Germinal center (tissue), 1 donor: ENCODE data around the gene DAP.

Source experiments
- DNase-seq: peaks from one replicate; pipeline ENCODE4 v3.0.0; 2012; ENCODE audit warnings: mixed read lengths, low spot score

Gene DAP

GRCh38 chr5:10709933-10710332, 51.1 kb downstream of the DAP start:
- no peak for DNase-seq

GRCh38 chr5:10709409-10709808, 51.6 kb downstream of the DAP start:
- DNase-seq: no peak

GRCh38 chr5:10708189-10708944, 52.7 kb downstream of the DAP start:
- DNase-seq: no peak

DNA sequence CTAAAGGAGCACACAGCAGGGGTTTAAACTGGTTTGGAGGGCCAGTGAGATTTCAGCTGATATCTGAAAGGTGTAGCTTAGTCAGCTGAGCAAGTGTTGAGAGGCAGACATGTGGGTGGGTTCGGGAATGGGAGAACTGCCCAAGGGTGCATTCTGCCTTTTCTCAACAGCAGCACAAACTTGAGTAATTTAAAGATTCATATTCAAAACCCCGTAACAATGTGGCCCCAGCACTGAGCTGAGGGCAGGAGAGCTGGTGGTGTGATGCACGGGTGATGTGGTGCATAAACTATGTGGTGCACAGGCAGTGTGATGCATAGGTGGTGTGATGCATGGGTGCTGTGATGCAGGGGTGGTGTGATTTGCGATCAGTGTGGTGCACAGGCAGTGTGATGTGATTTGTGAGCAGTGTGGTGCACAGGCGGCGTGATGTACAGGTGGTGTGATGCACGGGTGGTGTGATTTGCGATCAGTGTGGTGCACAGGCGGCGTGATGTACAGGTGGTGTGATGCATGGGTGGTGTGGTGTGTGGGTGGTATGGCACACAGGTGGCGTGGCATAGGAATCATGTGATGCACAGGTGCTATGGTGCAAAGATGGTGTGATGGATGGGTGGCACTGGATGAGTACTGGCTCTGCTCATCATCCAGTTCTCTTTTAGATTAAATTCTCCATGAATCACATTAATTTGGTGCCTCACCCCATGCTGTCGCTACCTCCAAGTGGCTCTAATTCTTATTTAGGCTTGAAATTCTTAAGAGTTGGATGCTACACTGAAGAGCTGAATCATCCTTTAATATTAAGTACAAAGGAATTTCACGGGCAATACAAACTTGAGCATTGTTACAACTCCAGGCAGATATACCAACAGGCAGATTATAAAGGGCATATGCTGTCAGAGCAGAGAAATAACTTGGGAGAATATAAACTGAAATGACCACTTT, 53.6 kb downstream of the DAP start:
- DNase-seq: no peak

GRCh38 chr5:10706326-10706725, 54.7 kb downstream of the DAP start:
- no peak for DNase-seq

DNA sequence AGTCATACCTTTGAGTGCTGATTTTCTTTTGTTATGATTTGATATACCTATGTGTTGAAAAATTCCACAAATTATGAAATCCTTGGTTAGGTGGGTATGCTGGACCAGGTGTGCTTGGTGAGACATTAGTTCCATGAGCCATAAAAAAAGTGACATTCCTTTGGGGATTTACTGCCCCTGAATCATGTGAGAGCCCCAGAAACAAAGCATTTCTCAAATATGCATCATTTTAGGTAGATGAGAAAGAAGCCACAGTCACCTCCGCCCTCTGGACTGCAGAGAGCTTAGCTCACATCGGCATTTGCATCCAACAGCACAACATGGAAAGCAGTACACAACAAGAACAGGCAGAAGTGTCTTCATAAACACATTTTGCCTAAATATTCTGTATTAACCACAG, 55.3 kb downstream of the DAP start:
- no peak for DNase-seq

DNA sequence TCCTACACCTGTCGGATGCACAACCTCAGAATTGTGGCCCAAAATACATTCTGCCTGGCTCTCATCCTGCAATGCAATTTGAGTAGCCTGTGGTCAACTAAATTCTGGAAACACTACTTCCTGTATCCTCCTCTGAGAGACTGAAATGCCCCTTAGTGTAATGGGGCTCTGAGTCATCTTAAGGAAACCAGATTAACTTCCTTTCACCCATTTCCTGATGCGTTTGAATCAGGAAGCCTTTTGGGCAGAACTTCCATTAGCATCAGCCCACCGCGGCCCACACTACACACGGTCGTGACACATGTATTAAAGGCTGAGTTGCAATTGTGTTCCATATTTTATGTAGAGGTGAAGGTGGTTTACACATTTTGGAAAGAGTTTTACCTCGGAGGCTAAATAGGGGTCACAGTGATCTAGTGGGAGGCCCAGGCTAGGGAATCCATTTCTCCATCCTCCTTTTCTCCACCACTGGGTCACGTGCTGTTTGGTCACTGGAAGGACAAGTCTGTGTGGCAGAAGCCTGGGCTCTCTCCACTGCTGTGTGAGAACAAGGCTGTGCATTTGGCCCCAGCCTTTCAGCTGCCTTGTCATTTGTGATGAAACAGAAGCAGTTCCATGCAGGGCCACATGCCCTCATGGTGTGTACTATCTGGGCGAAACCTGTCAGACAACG, 55.9 kb downstream of the DAP start:
- no peak for DNase-seq

GRCh38 chr5:10703676-10704075, 57.4 kb downstream of the DAP start:
- no peak for DNase-seq

DNA sequence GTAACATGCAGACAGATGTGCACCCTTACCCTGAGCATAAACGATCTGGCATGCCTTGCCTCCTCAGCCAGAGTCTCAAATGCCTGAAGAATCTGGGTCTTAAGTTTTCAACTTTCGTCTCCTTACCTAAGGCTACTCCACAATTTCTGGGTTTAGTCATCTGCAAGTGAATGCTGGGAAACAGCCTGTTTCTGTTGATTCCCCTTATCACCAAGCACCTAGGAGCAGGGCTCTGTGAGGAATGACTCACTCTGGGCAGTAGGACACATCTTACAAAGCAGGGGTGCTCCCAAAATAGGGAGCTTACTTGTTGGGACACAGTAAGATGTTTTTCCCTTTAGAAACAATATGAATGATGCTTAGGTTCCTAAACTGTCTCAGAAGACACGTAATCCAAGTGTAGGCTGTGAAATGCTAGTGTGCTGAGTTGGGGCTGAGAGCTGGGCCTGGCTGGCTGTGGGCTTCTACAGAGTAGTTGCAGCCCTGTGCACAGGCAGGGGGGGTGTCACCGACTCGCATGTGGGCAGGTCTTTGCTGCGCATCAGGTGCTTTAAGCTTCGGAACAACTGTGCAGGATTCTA, 58.0 kb downstream of the DAP start:
- peak; percentile 20 for DNase-seq

DNA sequence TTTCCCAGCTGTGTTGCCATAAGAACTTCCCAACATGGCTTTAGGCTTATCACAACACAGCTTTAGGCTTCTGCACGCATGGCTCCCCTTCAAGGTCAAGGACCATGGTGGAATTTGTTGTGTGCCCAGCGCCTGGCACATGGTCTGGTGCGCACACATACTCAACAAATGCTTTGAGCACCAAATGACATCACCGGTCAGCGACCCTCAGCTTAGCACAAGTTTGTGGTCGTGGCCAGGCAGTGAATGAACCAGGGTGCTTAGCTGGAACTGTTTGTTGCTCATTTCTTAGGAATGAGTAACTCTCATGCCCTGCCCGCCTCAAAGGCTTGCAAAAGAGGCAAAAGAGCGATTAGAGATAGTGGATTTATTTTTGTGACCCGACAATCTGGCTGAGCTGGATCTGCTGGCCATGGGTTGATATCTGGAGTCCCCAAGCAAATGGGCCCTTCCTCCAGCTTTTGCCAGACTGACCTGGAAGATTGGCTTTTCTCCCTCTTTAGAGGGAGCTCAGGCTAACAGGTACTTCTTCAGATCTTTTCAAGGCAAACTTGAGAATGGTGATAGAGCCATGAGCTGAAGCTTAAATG, 58.9 kb downstream of the DAP start:
- DNase-seq: no peak

GRCh38 chr5:10701567-10702039, 59.4 kb downstream of the DAP start:
- DNase-seq: peak; percentile 61

- DNase-seq: no peak
These were observed 60.5 kb downstream of the DAP start for GRCh38 chr5:10700516-10700915.

DNA sequence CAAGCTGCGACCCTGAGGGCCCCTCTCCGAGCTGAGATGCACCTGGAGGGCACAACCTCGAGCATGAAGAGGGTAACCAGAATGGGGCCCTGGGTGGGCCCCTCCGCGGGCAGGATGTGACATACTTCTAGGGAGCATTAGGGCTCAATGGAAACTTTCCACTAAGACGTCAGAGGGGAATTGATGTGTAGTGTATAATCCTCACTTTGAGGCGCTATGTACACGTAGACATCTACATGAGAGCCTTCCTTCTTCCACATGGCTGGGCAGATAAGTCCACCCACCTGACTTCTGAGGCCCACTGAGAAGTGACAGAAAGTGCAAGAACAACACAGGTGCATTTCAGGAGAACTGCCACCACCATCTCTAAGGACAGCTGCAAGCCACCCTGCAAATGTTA, 61.0 kb downstream of the DAP start:
- peak; percentile 81 for DNase-seq

- DNase-seq: peak; percentile 45
These were observed 61.7 kb downstream of the DAP start for GRCh38 chr5:10699281-10699874.

DNA sequence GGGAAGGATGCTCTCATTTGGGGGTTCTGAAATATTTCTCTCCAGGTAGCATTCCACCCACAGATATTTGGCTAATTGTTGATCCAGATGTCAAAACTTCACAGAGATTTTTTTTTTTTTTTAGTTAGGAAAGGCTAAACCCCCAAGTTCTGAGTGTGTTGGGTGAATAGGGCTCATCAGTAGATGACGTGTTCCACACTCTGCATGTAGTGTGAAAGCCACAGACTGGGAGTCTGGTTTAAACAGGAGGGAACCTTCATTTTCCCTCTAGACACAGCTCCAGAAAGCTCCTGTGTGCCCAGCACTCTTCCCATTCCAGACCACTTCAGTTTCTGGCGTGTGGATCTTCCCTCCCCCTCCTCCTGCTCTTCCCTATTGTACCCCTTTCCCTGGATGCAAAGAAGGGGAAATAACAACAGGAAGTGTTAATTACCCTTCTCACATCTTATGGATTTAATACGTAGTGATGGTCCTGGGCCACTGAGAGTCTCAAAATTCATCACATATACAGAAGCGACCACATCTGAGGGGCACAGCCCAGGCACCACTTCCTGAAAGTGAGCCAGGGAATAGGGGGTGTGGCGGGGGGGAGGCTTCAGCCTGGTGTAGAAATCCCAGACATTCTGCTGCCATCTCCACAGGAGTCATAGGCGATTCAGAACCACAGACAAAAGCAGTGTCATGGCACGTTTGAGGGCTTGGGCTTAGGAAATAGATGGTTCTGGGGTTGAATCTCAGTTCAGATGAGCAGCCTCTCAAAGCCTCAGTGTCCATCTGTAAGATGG, 65.1 kb downstream of the DAP start:
- DNase-seq: no peak

- DNase-seq: peak; percentile 47
These were observed 65.9 kb downstream of the DAP start for GRCh38 chr5:10695055-10695649.

DNA sequence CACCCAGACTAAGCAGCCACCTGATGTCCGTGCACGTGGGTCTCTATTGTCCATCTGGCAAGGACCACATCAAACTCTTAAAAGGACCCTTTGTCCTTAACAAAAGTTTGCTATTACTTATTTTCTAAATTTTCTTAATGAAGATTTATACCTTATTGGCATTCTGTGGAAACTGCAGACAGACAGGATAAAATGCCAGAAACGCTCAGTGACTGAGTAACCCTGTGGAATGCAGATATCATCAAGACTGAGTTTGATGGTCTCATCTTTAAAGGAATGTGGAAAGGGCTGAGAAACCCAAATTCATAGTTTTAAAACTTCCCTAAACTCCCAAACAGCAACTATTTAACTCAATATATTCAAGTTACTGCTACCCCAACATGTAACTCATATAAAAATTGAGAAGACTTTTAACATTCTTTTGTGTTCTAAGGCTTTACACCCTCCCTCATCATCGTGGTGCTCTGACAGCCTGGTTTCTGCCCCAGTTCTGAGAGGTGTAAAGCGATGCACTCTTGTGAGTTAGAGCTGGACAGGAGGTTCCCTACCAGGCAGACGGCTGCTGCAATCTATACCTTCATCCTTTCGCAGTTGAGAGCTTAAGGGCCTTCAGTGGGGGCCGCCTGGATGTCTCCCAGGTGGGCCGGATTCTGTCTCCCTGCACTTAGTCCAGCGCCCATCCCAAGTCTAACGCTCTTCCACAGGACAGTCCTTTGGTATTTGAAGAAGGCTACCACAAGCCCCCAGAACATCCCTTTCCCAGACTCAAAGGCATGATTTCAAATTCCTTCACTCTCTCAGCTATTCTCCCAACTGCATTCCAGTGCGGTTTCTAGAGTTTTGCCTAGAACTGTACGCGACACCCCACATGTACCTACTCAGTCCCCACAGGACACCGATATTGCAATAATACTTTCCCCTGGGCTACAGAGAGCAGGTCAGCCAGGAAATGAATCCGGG, 68.9 kb downstream of the DAP start:
- no peak for DNase-seq

- no peak for DNase-seq
These were observed 70.3 kb downstream of the DAP start for GRCh38 chr5:10690460-10691440.
